Effector memory CD4-positive, alpha-beta T cell (primary cell): ENCODE data around the gene ACTRT3.

Experiments used
- DNase-seq, 3 donors: peaks; one replicate each; pipeline ENCODE4 v3.0.0-alpha.2; 2020
- H3K27ac ChIP-seq: 2 replicates; pipeline ENCODE4 v1.7.0; 2013; ENCODE audit warnings: mild to moderate bottlenecking, low read length, moderate library complexity; ENCODE audit not compliant: insufficient read depth, poor library complexity, severe bottlenecking
- H3K27me3 ChIP-seq: replicated peaks from 2 replicates; pipeline ENCODE4 v1.7.0; 2013; ENCODE audit warnings: mild to moderate bottlenecking, low read length; ENCODE audit not compliant: insufficient read depth, control insufficient read depth, poor library complexity, severe bottlenecking
- H3K36me3 ChIP-seq: 2 replicates; pipeline ENCODE4 v1.7.0; 2013; ENCODE audit warnings: mild to moderate bottlenecking, low read length, moderate library complexity; ENCODE audit not compliant: control insufficient read depth, insufficient read depth
- H3K4me1 ChIP-seq: 2 replicates; pipeline ENCODE4 v1.7.0; 2013; ENCODE audit warnings: low read length, mild to moderate bottlenecking; ENCODE audit not compliant: control insufficient read depth, insufficient read depth, poor library complexity, severe bottlenecking
- H3K4me3 ChIP-seq: 2 replicates; pipeline ENCODE4 v1.7.0; 2013; ENCODE audit warnings: low read length, low read depth, mild to moderate bottlenecking; ENCODE audit not compliant: insufficient read depth, poor library complexity, severe bottlenecking
- H3K9me3 ChIP-seq: 2 replicates; pipeline ENCODE4 v1.7.0; 2013; ENCODE audit warnings: mild to moderate bottlenecking, low read length, moderate library complexity; ENCODE audit not compliant: control insufficient read depth

Gene ACTRT3

GRCh38 chr3:169772897-169773816 is 3.8 kb upstream of the ACTRT3 start, which contains the start of gene MYNN:
MYNN (plus strand) TSS chr3:169773396; CDS start chr3:169774296, 900 bp downstream.
- peak within 1 kb of the TSS; percentile 72 for H3K4me3 ChIP-seq
- peaks cover 14% of the 10 kb centered on the region for H3K4me1 ChIP-seq
- peak within 1 kb of the TSS; percentile 99 for H3K27ac ChIP-seq
- H3K36me3 ChIP-seq = peaks cover 14% of the 10 kb centered on the region
- no peaks in the 10 kb centered on the region for H3K27me3 ChIP-seq
- DNase-seq = peak; percentile 79 to 86 (median 83)
- H3K9me3 ChIP-seq = no peaks in the 10 kb centered on the region

DNA sequence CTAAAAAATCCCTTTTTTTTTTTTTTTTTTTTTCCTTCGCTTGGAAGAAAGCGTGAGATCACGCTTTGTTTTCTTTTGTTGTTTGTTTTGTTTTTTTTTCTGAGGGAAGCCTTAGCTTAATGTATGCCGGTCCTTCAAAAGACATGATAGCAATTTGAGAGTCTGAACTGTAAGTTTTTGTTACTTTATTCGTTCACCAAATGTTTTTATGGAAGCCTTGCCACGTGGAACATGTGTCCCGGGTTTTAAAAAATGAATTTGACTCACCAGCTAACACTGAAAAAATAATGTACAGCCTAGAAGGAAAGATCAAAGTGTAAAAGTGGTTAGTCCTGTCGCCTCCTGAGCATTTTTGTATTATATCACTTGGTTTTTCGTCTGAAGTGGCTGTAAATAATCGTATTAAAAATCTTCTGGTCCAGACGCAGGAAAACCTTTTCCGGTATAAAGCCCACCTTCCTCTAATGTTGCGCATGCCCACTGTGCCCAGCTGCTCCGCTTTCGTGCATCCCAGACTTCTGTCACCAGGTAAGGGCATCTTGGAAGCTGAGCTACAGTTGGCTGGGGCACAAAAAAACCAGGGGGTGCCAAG is 3.0 kb upstream of the ACTRT3 start:
- Histone ChIP-seq H3K36me3 (peaks cover 14% of the 10 kb centered on the region), H3K27me3 (no peaks in the 10 kb centered on the region), H3K4me1 (peaks cover 14% of the 10 kb centered on the region), H3K9me3 (no peaks in the 10 kb centered on the region), H3K27ac (peak overlapping the region; percentile 99), H3K4me3 (peak overlapping the region; percentile 72)
- DNase-seq = peak in 1 of 3 donors; percentile 48

DNA sequence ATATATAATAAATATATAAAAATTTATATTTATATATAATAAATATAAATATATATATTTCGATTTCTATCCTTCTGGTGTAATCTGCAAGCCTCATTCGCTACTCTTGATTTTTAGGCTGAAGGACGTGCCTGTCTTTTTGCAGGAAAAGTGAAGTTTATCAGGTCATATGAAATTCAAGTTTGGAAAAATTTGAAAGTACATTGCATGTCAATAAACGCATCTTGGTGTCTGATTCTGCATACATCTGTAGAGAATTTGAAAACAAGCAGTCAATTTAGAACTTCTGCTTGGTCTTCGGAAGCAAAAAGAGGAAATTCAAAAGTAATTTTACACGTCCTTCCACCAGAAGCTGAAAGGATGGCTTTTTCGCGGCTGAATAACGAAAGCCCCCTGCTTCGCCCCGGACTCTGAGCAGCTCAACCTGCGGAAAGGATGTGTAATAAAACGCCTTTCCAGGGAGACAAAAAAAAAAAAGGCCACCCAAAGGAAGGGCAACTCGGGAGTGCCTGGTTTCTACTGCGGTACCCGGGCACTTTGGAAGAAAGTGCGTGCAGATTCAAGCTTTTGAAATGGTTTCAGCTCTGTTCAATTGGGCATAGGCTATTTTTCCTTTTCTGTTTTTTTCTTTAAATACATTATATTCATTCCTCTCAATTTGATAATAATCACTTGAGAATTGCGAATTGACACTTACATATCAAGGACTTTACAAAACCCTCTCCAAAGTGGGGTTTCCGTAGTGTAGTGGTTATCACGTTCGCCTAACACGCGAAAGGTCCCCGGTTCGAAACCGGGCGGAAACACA is 2.3 kb upstream of the ACTRT3 start:
- no peaks in the 10 kb centered on the region for H3K9me3 ChIP-seq
- peak; percentile 38 to 60 (median 50) for DNase-seq
- H3K4me3 ChIP-seq = peak overlapping the region; percentile 72
- H3K36me3 ChIP-seq = peaks cover 10% of the 10 kb centered on the region
- peak overlapping the region; percentile 99 for H3K27ac ChIP-seq
- peaks cover 14% of the 10 kb centered on the region for H3K4me1 ChIP-seq
- no peaks in the 10 kb centered on the region for H3K27me3 ChIP-seq

- Histone ChIP-seq H3K4me3 (peak within 1 kb of the TSS; percentile 93), H3K27me3 (no peaks in the 10 kb centered on the region), H3K9me3 (no peaks in the 10 kb centered on the region), H3K4me1 (peaks cover 5% of the 10 kb centered on the region), H3K27ac (peak within 1 kb of the TSS; percentile 94), H3K36me3 (no peaks in the 10 kb centered on the region)
- peak; percentile 87 to 90 (median 88) for DNase-seq
Observed at GRCh38 chr3:169764882-169765612, 4.3 kb downstream of the ACTRT3 start, which contains the start of gene TERC. TERC (minus strand) TSS chr3:169765060.

DNA sequence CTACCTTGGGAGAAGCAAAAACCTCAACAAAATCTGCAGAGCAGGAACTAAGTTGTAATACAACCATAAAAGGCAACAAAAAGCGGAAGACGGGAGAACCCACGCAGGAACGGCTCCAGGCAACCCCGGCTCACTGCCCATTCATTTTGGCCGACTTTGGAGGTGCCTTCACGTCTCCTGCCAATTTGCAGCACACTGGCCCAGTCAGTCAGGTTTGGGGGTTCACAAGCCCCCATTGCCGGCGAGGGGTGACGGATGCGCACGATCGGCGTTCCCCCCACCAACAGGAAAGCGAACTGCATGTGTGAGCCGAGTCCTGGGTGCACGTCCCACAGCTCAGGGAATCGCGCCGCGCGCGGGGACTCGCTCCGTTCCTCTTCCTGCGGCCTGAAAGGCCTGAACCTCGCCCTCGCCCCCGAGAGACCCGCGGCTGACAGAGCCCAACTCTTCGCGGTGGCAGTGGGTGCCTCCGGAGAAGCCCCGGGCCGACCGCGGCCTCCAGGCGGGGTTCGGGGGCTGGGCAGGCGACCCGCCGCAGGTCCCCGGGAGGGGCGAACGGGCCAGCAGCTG is 5.0 kb downstream of the ACTRT3 start:
- Histone ChIP-seq H3K27me3 (no peaks in the 10 kb centered on the region), H3K9me3 (no peaks in the 10 kb centered on the region), H3K4me1 (peaks cover 3% of the 10 kb centered on the region), H3K36me3 (no peaks in the 10 kb centered on the region), H3K4me3 (peak overlapping the region; percentile 93), H3K27ac (peak overlapping the region; percentile 94)
- peak; percentile 32 to 43 (median 38) for DNase-seq

DNA sequence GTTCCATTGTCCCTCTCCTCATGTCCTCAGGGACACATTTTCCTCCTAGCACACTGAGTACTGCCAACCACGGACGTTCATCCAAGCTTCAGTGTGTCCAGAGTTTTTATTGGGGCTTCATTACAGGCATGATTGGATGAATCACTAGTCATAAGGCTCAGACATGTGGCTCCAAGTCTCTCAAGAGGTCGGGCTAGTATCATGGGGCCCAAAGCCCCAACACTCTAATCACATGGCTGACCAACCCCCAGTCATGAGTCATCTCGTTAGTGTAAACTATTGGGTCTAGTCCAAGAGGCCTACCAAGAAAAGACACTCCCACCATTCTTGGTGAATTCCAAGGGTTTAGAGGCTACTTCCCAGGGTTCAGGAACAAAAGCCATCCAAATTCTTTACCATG is 8.9 kb downstream of the ACTRT3 start:
- H3K4me1 ChIP-seq = peaks cover 14% of the 10 kb centered on the region
- no peaks in the 10 kb centered on the region for H3K27me3 ChIP-seq
- H3K27ac ChIP-seq = no peak overlapping the region
- no peak overlapping the region for H3K4me3 ChIP-seq
- no peaks in the 10 kb centered on the region for H3K36me3 ChIP-seq
- H3K9me3 ChIP-seq = no peaks in the 10 kb centered on the region
- no peak for DNase-seq

- Histone ChIP-seq H3K27me3 (no peaks in the 10 kb centered on the region), H3K4me1 (peaks cover 14% of the 10 kb centered on the region), H3K36me3 (no peaks in the 10 kb centered on the region), H3K9me3 (no peaks in the 10 kb centered on the region), H3K4me3 (no peak overlapping the region), H3K27ac (no peak overlapping the region)
- DNase-seq = no peak
Observed at GRCh38 chr3:169759256-169759655, 10.1 kb downstream of the ACTRT3 start.

DNA sequence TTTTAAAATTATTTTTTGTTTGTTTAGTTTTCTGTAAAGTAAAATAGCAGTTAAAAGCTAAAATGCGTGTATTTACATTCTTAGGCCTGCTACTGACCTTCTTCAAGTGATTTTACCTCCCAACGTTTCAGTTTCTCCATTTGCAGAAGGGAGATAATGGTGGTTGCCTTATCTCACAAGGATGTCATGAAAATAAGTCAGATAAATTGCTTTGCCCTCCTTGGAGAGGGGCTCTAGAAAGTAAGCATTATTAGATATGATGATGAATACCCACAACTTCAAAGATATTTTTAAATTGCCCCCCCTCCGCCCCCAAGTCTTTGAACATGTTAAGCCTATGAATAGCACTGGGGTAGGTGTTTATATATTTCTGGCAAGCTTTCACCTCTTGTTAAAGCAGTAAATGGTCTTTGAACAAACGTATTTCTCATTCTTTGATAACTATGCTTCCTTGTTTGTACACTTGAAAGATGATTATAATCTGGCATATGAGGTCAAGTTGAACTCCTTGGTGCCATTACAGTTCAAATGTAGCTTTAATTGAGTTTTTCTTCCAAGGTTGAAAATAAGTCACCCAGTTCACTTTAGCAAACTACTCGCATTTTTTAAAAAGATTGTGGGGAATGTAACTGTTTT is 10.9 kb downstream of the ACTRT3 start:
- no peaks in the 10 kb centered on the region for H3K27me3 ChIP-seq
- H3K27ac ChIP-seq = no peak overlapping the region
- H3K9me3 ChIP-seq = no peaks in the 10 kb centered on the region
- H3K4me3 ChIP-seq = no peak overlapping the region
- H3K36me3 ChIP-seq = no peaks in the 10 kb centered on the region
- H3K4me1 ChIP-seq = peaks cover 14% of the 10 kb centered on the region
- DNase-seq = no peak

DNA sequence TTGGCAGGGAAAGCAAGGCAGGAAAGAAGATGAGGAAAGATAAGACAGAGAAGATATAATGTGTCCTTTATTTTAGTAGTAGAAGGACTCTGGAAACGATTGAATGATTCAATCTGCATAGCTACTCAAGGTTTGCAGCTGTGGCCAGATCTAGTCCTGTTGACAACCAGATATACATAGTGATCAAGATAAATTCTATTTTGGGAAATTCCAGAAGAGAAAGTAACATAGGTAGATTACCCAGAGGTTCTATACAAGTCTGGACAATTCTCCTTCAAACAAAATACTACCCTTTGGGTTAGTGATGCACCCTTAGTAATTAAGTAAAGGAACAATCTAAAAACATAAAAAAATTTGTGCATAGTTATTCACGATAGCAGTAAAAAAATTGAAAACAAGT is 13.9 kb downstream of the ACTRT3 start:
- Histone ChIP-seq H3K27ac (no peak overlapping the region), H3K27me3 (no peaks in the 10 kb centered on the region), H3K36me3 (no peaks in the 10 kb centered on the region), H3K4me1 (peaks cover 14% of the 10 kb centered on the region), H3K4me3 (no peak overlapping the region), H3K9me3 (no peaks in the 10 kb centered on the region)
- DNase-seq = no peak
